ENCODE results near the gene AMPD3. TPM values are rescaled to one million over a fixed set of nuclear protein-coding genes. Genes with fewer than 3 reads are reported as not detected.

AMPD3 gene
- polyA plus RNA-seq, 1 of the 3 experiments (the other 2 are of a cell fraction) = 1.7 TPM

DNA sequence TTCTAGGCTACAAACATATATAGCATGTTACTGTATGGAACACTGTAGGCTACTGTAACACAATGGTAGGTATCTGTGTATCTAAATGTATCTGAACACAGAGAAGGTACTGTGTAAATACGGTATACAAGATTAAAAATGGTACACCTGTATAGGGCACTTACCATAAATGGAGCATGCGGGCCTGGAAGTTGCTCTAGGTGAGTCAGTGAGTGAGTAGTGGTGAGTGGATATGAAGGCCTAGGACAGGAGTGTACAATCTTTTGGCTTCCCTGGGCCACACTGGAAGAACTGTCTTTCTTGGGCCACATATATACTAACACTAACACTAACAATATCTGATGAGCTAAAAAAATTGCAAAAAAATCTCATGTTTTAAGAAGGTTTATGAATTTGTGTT lies 64.6 kb downstream of the AMPD3 start:
- no peaks in the 10 kb centered on the region for H3K27me3 ChIP-seq (ENCODE audit: insufficient read depth)
- 96% methylated on average over 2 of the region's 2 CpGs for WGBS (ENCODE audit: low lambda C conversion rate)
- CTCF ChIA-PET = interaction anchor here (1.1 to 2.4 kb wide), 4 partner anchors 12 to 212 kb away, joined by 4 to 10 read pairs (median 6); partner anchors contain the start of gene RNF141

GRCh38 chr11:10520562-10520961 lies 65.5 kb downstream of the AMPD3 start:
- ChIA-PET CTCF (interaction anchor here (0.8 to 2.4 kb wide), 5 partner anchors 12 to 213 kb away, joined by 3 to 10 read pairs (median 6); partner anchors contain the start of gene RNF141), POLR2A (no interaction called here)
- H4K20me1 ChIP-seq (ENCODE audit: insufficient read depth) = no peaks in the 10 kb centered on the region
- H3K9me2 ChIP-seq = no peaks in the 10 kb centered on the region
- no peak for DNase-seq
- no peak overlapping the region for H3K4me2 ChIP-seq
- no peak overlapping the region for H3K9ac ChIP-seq
- no peaks in the 10 kb centered on the region for H3K27me3 ChIP-seq (ENCODE audit: insufficient read depth)
- peaks cover 45 to 80% of the 10 kb centered on the region in 2 experiments for H3K36me3 ChIP-seq (replicated peaks in 1 of 2; ENCODE audit: control insufficient read depth in 1 of 2, insufficient read depth in 2 of 2, low read length in 1 of 2)
- no peak overlapping the region for H3K4me3 ChIP-seq (ENCODE audit: low read depth in 2 of 2, low read length in 1 of 2)
- H3F3A ChIP-seq (replicated peaks; ENCODE audit: insufficient read depth) = no peaks in the 10 kb centered on the region
- TF ChIP-seq SIN3A (IDR thresholded peaks at IDR 0.05; ENCODE audit: borderline replicate concordance, low read depth, low read length) = no peak
- no peak for TF ChIP-seq POLR2AphosphoS5 (IDR thresholded peaks at IDR 0.05; ENCODE audit: low read depth, low read length)
- no peak for TF ChIP-seq RAD21 (IDR thresholded peaks at IDR 0.05; ENCODE audit: low read length)
- TF ChIP-seq RFX5 (IDR thresholded peaks at IDR 0.05; ENCODE audit: low read length) = no peak
- no peak for TF ChIP-seq MAX (IDR thresholded peaks at IDR 0.05; ENCODE audit: low read depth)
- no peak for TF ChIP-seq RXRA (IDR thresholded peaks at IDR 0.05; ENCODE audit: borderline replicate concordance, low read depth)
- no peak for TF ChIP-seq EP300 (IDR thresholded peaks at IDR 0.05; ENCODE audit: borderline replicate concordance in 1 of 2, low read depth in 1 of 2, low read length in 1 of 2)
- TF ChIP-seq, protein P1, sequence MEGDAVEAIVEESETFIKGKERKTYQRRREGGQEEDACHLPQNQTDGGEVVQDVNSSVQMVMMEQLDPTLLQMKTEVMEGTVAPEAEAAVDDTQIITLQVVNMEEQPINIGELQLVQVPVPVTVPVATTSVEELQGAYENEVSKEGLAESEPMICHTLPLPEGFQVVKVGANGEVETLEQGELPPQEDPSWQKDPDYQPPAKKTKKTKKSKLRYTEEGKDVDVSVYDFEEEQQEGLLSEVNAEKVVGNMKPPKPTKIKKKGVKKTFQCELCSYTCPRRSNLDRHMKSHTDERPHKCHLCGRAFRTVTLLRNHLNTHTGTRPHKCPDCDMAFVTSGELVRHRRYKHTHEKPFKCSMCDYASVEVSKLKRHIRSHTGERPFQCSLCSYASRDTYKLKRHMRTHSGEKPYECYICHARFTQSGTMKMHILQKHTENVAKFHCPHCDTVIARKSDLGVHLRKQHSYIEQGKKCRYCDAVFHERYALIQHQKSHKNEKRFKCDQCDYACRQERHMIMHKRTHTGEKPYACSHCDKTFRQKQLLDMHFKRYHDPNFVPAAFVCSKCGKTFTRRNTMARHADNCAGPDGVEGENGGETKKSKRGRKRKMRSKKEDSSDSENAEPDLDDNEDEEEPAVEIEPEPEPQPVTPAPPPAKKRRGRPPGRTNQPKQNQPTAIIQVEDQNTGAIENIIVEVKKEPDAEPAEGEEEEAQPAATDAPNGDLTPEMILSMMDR (IDR thresholded peaks at IDR 0.05) = no peak
- TF ChIP-seq GABPA (IDR thresholded peaks at IDR 0.05; ENCODE audit: low read depth) = no peak
- WGBS (ENCODE audit: low lambda C conversion rate) = 91% methylated on average over 2 of the region's 2 CpGs
- no peaks in the 10 kb centered on the region; a peak in 1 of 4 replicates for H3K4me1 ChIP-seq (ENCODE audit: control insufficient read depth in 1 of 2, insufficient read depth in 2 of 2, low read depth in 1 of 2, low read length in 1 of 2)
- no peak overlapping the region for H2AFZ ChIP-seq (ENCODE audit: low read depth)
- H3K9me3 ChIP-seq = no peaks in the 10 kb centered on the region
- H3K27ac ChIP-seq (ENCODE audit: low read depth in 2 of 2, low read length in 1 of 2) = no peak overlapping the region
- no peaks in the 10 kb centered on the region for H3K79me2 ChIP-seq (ENCODE audit: insufficient read depth)

More for the DNA sequence above, 64.6 kb downstream of the AMPD3 start:
- Histone ChIP-seq H3K9me2 (no peaks in the 10 kb centered on the region), H2AFZ (ENCODE audit: low read depth) (no peak overlapping the region), H3K27ac (ENCODE audit: low read depth in 2 of 2, low read length in 1 of 2) (no peak overlapping the region), H3K9me3 (no peaks in the 10 kb centered on the region), H3K79me2 (ENCODE audit: insufficient read depth) (no peaks in the 10 kb centered on the region), H3F3A (replicated peaks; ENCODE audit: insufficient read depth) (no peaks in the 10 kb centered on the region), H3K4me3 (ENCODE audit: low read depth in 2 of 2, low read length in 1 of 2) (no peak overlapping the region), H3K4me1 (ENCODE audit: control insufficient read depth in 1 of 2, insufficient read depth in 2 of 2, low read depth in 1 of 2, low read length in 1 of 2) (peaks cover 0 to 7% of the 10 kb centered on the region in 2 experiments; a peak in 2 of 4 replicates), H3K36me3 (replicated peaks in 1 of 2; ENCODE audit: control insufficient read depth in 1 of 2, insufficient read depth in 2 of 2, low read length in 1 of 2) (peaks cover 36 to 74% of the 10 kb centered on the region in 2 experiments), H3K4me2 (no peak overlapping the region), H4K20me1 (ENCODE audit: insufficient read depth) (no peaks in the 10 kb centered on the region), H3K9ac (no peak overlapping the region)
- DNase-seq = no peak
- TF ChIP-seq, protein P2, sequence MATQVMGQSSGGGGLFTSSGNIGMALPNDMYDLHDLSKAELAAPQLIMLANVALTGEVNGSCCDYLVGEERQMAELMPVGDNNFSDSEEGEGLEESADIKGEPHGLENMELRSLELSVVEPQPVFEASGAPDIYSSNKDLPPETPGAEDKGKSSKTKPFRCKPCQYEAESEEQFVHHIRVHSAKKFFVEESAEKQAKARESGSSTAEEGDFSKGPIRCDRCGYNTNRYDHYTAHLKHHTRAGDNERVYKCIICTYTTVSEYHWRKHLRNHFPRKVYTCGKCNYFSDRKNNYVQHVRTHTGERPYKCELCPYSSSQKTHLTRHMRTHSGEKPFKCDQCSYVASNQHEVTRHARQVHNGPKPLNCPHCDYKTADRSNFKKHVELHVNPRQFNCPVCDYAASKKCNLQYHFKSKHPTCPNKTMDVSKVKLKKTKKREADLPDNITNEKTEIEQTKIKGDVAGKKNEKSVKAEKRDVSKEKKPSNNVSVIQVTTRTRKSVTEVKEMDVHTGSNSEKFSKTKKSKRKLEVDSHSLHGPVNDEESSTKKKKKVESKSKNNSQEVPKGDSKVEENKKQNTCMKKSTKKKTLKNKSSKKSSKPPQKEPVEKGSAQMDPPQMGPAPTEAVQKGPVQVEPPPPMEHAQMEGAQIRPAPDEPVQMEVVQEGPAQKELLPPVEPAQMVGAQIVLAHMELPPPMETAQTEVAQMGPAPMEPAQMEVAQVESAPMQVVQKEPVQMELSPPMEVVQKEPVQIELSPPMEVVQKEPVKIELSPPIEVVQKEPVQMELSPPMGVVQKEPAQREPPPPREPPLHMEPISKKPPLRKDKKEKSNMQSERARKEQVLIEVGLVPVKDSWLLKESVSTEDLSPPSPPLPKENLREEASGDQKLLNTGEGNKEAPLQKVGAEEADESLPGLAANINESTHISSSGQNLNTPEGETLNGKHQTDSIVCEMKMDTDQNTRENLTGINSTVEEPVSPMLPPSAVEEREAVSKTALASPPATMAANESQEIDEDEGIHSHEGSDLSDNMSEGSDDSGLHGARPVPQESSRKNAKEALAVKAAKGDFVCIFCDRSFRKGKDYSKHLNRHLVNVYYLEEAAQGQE (IDR thresholded peaks at IDR 0.05; ENCODE audit: low read depth, low read length) = no peak
- POLR2A ChIA-PET = no interaction called here
